Suppressor macrophage (primary cell): ENCODE results near the gene FSD2.

Source experiments
- DNase-seq, 4 experiments: peaks; one replicate each; pipeline ENCODE4 v3.0.0-alpha.2; 2020 to 2022
- total RNA-seq, 17 experiments: gene quantifications; one replicate each; lab custom pipeline; 2026; ENCODE audit warnings: mixed read lengths in 6 of 17, inconsistent platforms in 3 of 17; lab: John Stamatoyannopoulos, UW

FSD2 gene, protein sequence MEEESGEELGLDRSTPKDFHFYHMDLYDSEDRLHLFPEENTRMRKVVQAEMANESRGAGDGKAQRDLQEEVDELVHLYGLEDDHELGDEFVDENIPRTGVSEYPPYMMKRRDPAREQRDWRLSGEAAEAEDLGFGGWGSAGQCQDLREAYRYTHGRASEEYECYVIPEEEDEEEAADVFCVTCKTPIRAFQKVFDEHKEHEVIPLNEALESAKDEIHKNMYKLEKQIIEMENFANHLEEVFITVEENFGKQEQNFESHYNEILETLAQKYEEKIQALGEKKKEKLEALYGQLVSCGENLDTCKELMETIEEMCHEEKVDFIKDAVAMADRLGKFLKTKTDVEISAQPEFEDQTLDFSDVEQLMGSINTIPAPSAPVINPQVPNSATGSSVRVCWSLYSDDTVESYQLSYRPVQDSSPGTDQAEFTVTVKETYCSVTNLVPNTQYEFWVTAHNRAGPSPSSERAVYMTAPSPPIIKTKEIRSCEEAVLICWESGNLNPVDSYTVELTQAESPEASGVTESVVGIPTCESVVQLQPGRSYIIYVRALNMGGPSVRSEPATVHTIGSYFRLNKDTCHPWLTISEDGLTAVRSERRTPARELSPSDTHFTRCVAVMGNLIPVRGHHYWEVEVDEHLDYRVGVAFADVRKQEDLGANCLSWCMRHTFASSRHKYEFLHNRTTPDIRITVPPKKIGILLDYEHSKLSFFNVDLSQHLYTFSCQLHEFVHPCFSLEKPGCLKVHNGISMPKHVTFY
- 0 to 3.2 (median 0.03) reads per million in 17 experiments for total RNA-seq

DNA sequence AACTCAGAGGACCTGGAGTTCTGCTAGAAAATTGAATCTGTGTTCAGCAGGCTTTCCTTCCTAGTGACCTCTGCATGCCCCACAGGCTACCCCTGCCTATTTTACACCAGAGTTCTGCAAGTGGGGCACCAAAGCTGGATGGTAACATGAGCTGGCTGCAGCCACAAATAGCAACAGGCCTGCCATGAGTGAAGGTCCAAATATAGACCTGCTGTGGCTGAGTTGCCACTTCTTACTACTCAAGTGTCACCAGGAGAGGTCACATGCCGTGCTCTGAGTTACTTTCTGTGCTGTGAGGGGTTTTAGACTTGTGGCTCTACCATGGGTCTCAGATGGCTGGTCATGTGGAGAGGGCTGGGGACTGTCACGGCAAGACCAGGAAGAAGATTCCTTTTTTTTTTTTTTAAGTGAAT is at the start of gene FSD2:
Gene FSD2 (minus strand): TSS at position 76 of the 413 bp plus-strand sequence. CDS start 18,679 bp downstream, outside the sequence.
- DNase-seq = peak; percentile 19 to 65 (median 54)

GRCh38 chr15:82854554-82854953 is 48.7 kb upstream of the FSD2 start:
- DNase-seq = no peak

- DNase-seq = peak; percentile 44 to 64 (median 60)
These were observed 47.2 kb upstream of the FSD2 start for GRCh38 chr15:82852941-82853561.

- no peak for DNase-seq
These were observed 46.2 kb upstream of the FSD2 start for GRCh38 chr15:82851981-82852511.

DNA sequence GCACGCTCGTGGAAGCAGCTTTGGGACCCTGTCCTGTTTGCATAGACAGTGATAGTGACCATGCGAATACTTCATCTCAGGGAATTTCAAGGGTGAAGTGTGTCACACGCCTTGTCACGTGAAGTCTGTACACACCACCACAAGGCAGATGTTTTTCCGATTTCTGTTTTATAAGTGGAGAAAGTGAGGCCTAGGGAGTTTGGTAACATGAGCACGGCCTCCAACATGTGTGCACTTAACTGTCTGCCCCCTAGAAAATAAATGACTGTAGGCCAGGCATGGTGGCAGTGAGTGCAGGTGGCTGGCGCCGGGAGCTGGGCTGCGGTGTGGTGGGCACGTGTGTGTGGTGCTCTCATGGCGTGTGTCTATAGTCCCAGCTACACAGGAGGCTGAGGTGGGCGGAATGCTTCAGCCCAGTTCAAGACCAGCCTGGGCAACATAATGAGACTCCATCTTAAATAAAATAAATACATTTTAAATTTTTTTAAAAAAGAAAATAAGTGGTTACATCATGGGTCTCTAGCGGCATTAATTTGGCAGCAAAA is 45.5 kb upstream of the FSD2 start:
- no peak for DNase-seq

- no peak for DNase-seq
These were observed 44.9 kb upstream of the FSD2 start for GRCh38 chr15:82850731-82851130.

DNA sequence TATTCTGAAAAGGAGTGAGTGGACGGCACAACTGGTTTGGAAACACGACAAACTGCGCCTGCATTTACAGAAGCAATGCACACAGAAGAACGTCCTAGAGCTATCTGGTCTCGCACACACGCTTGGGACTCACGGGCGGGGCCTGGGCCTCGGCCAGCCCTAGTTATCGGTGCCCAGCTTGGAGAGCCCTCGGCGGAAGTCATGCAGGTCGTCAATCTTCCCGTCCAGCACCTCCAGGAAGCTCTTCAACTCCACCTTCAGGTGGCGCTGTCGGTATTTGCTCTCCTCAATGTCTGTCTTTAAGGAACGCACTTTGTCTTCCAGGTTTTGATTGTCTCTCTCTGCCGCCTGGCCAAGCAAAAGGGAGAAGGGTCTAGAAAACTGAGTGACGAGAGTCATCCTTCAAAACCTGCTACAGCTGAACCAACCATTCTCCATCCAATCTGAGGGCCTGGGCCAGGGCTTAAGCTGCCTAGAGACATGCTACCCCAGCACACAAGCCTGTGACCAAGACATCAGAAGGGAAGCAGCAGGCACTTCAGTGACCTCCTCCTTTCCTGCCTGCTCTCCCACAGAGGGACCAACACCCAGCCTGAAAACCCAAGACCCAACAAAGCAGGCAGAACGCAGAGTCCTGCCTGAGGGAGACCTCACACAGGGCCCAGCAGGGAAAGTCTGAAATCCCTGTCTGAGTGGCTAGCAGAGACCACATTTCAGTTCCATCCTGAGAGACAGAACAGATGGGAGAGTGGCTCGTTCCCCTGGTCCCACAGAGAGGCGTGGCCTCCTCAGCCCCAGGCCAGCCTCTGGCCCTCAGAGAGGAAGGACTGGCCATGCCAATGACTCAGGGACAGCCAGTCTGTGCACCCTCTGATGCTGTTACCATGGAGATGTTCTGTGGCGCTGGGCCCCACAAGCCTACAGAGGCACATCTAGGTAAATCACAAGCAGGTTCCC is 44.0 kb upstream of the FSD2 start:
- peak; percentile 84 to 92 (median 90) for DNase-seq

DNA sequence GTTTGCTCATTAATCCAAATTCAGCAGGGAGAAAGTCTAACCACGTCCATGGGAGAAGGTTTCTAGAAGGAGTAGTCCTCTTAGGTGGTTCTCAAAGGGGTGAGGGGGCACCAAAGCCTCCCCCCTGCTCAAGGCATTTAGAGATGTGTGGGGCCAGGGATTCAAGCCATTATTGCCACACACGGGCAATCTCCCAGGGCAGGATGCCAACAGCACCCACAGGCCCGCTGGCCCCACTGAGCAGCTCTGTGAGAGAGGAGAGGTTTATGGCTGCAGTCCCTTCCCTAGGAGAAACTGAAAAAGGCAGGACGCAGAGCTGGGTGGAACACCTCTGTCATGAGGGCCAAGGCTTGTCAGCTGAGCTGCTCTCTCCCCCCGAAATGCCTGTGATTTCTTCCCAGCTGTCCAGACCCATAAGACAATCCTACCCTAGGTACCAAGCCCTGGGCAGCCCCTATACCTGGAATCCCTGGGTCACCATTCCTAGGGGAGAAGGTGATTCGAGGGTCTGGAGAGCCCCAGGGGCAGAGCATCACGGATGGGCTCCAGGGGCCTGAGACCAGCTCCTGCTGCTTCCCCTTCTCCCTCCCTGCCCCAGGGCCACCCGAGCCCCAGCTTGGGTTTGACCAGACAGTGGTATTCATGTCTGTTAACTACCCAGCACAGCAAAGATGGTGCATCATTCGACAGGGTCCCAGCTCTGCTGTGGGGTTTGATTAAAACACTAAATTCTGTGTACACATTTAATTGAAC is 42.5 kb upstream of the FSD2 start:
- no peak for DNase-seq

DNA sequence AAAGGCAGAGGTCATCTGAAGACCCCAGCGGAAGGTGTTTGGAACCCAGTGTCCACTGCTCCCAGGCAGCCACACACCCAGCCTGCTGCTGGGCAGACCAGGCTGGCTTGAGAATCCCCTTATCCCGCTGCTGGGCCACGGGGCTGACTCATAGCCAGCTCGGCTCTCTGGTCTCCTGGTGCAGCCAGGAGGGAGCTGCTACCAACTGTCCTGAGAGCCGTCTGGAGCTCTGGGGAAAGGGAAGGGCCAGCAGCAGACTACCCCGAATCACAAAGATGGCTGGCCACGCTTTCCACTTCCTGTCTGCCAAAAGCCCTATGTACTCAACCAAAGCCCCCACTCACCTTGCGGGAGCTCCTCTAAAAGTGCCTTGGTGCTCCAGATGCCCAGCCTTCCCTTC is 41.8 kb upstream of the FSD2 start:
- DNase-seq = no peak

DNA sequence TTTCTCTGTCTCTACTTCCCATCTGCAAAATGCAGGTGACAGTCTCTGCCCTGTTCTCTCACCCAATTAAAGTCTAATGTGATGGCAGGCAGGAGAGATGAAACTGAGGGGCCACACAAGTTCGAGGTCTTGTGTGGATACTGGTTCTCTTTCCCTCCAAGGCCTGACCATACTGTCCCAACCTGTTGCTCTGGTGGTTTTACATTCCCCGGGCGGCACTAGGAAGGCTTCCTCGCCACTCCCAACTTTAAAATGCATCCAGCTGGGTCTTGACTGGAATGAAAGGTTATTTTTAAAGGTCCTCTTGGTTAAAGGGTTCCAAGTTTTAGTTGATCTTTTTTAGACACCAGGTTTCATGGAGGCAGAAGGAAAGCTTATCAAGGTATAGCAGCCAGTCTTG is 40.8 kb upstream of the FSD2 start:
- no peak for DNase-seq

GRCh38 chr15:82845686-82846085 is 39.8 kb upstream of the FSD2 start:
- no peak for DNase-seq

DNA sequence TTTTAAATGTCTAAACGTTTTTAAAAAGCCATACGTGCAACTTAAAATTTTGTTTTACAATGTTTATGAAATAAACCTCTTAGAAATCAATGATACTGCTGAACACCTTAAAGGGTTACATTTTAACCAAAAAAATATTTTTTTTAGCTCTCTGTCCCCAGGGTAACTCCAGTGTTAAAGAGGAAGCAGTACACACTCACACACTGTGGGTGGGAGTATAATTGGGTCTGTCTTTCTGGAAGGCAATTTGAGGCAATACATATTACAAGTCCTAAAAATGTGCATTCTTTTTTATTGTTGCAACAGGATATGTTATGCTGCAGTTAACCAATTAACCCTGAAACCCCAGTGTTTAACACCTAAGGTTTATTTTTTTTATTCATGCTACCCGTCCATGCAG is 37.7 kb upstream of the FSD2 start:
- peak; percentile 58 to 87 (median 64) for DNase-seq

GRCh38 chr15:82840166-82840565 is 34.3 kb upstream of the FSD2 start:
- DNase-seq = no peak

- DNase-seq = no peak
These were observed 33.3 kb upstream of the FSD2 start for GRCh38 chr15:82839136-82839535.

GRCh38 chr15:82838096-82838735 is 32.3 kb upstream of the FSD2 start:
- no peak for DNase-seq

DNA sequence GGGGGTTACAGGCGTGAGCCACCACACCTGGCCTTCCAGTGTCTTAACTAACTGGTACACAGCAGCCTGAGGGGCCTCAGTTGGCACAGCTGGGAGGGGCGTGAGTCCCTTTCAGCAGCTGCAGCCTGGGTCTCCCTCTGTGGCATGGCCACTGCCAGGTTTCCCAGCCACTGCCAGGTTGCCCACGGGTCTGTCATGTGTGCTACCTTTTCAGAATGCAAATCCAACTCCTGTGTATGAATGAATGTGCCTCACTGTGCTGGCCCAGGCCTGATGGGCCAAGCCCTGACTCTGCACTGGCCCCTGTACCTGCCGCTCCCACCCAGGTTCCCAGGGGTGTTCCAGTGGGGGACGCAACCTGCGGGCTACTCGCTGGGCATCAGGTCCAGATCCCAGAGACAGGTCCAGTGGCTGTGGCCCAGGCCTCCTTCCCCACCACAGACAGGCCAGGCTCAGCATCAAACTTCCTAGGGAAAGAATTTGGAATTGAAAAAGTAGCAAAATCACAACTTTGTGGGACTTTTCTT is 29.6 kb upstream of the FSD2 start:
- no peak for DNase-seq

- DNase-seq = no peak
These were observed 27.5 kb upstream of the FSD2 start for GRCh38 chr15:82833362-82833682.

DNA sequence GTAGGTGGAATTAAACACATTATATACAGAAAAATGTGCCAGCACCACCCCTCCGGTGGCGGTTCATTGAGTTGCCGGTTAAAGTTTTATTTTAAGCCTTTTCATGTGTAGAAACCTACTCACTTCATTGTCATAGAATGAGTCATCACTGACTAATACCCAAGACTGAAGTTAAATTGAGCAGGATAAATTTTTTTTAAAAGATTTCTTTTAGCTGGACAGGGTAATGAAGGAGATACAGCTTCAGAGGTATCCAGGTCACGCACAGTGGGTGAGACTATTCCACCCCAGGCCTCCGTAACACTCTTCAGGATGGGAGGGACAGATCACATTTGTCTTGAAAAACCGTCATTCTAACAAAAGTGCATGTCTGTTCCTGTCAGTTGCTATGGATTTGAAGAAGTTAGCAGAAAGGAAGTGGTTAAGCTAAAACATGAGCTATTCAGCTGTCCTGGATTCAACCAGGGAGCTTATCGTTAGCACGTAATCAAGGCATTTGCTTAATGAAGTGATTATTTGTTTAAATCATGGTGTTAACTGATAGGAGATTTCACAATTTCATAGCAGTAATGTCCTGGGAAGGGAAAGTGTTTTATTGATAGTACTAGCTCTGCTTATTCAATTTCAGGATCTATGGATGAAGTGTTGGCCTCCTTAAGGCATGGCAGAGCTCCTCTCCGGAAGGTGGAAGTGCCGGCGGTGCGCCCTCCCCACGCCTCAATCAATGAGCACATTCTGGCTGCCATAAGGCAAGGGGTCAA is 26.9 kb upstream of the FSD2 start:
- DNase-seq = peak; percentile 66 to 90 (median 80)

DNA sequence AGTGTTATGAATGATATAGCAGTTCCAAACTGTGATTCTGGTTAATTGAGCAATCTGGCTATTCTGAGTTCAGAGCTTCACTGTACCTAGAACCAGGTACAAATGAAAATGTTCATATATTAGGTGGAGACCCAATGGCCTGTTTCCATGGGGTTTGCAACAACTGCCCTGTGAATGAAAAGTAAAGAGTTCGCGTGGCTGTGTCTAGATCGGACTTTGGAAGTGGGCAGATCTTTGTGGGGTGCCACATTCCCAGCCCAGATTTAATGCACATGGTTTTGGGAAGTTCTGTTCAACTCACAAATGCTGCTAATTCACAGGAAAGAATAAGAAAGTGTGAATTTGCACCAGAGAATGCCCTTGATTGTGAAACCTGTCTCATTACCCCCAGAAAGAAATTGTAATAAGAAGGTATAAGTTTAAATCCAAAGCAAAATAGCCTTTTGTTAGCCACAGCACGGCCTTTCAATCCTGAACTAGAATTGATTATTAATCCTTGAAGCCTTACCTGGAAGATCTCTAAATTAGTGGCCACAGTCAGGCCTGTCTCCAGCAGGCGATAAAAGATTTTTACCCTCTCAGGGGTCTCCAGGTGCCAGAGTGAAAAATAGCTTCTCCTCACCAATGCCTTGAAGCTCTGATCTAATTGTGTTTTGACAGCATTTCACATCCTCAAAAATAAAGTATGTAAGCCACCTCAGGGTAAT is 26.2 kb upstream of the FSD2 start:
- DNase-seq = no peak
